ENCODE measurements around the gene HMGCLL1. TPM values are rescaled to one million over a fixed set of nuclear protein-coding genes. Genes with fewer than 3 reads are reported as not detected.

HMGCLL1 gene
- total RNA-seq, result not detected

- no peak for ATAC-seq (ENCODE audit: insufficient number of reproducible peaks, low FRiP score, low read depth)
- peaks cover 0 to 6% of the 10 kb centered on the region in 2 donors for H3K4me1 ChIP-seq (ENCODE audit: control insufficient read depth in 1 of 2, low read depth in 2 of 2)
- H3K27ac ChIP-seq, result no peak within 1 kb of the TSS
- H3K4me3 ChIP-seq, result peak within 1 kb of the TSS; percentile 32
- H3K27me3 ChIP-seq (replicated peaks; ENCODE audit: insufficient read depth), result no peaks in the 10 kb centered on the region
- H3K9me3 ChIP-seq, result peaks cover 1% of the 10 kb centered on the region
- TF ChIP-seq CTCF (IDR thresholded peaks at IDR 0.05), result no peak
- H3K36me3 ChIP-seq, result no peaks in the 10 kb centered on the region
- DNase-seq (ENCODE audit: low spot score), result no peak
These were observed at the start of gene HMGCLL1 for GRCh38 chr6:55578537-55579363. TSS of gene HMGCLL1 (minus strand) at chr6:55579192. CDS start at chr6:55579055, 137 bp downstream.

GRCh38 chr6:55621993-55622392 is 43.0 kb upstream of the HMGCLL1 start:
- no peaks in the 10 kb centered on the region for H3K4me1 ChIP-seq (ENCODE audit: control insufficient read depth in 1 of 2, low read depth in 2 of 2)
- H3K36me3 ChIP-seq, result no peaks in the 10 kb centered on the region
- no peaks in the 10 kb centered on the region for H3K27me3 ChIP-seq (replicated peaks; ENCODE audit: insufficient read depth)
- no peak overlapping the region for H3K4me3 ChIP-seq
- H3K27ac ChIP-seq, result no peak overlapping the region
- TF ChIP-seq CTCF (IDR thresholded peaks at IDR 0.05), result no peak
- no peak for ATAC-seq (ENCODE audit: insufficient number of reproducible peaks, low FRiP score, low read depth)
- no peaks in the 10 kb centered on the region for H3K9me3 ChIP-seq
- no peak for DNase-seq (ENCODE audit: low spot score)

GRCh38 chr6:55621244-55621643 is 42.3 kb upstream of the HMGCLL1 start:
- no peak for TF ChIP-seq CTCF (IDR thresholded peaks at IDR 0.05)
- no peak for DNase-seq (ENCODE audit: low spot score)
- Histone ChIP-seq H3K27me3 (replicated peaks; ENCODE audit: insufficient read depth) (no peaks in the 10 kb centered on the region), H3K4me1 (ENCODE audit: control insufficient read depth in 1 of 2, low read depth in 2 of 2) (no peaks in the 10 kb centered on the region), H3K36me3 (no peaks in the 10 kb centered on the region), H3K4me3 (no peak overlapping the region), H3K27ac (no peak overlapping the region), H3K9me3 (no peaks in the 10 kb centered on the region)
- no peak for ATAC-seq (ENCODE audit: insufficient number of reproducible peaks, low FRiP score, low read depth)

- Histone ChIP-seq H3K4me3 (no peak overlapping the region), H3K27ac (no peak overlapping the region), H3K9me3 (peaks cover 3% of the 10 kb centered on the region), H3K36me3 (no peaks in the 10 kb centered on the region), H3K4me1 (ENCODE audit: control insufficient read depth in 1 of 2, low read depth in 2 of 2) (no peaks in the 10 kb centered on the region), H3K27me3 (replicated peaks; ENCODE audit: insufficient read depth) (no peaks in the 10 kb centered on the region)
- no peak for DNase-seq (ENCODE audit: low spot score)
- TF ChIP-seq CTCF (IDR thresholded peaks at IDR 0.05), result no peak
- ATAC-seq (ENCODE audit: insufficient number of reproducible peaks, low FRiP score, low read depth), result no peak
These were observed 38.3 kb upstream of the HMGCLL1 start for GRCh38 chr6:55617272-55617671.

- no peaks in the 10 kb centered on the region for H3K27me3 ChIP-seq (replicated peaks; ENCODE audit: insufficient read depth)
- no peak for TF ChIP-seq CTCF (IDR thresholded peaks at IDR 0.05)
- H3K27ac ChIP-seq, result no peak overlapping the region
- no peak overlapping the region for H3K4me3 ChIP-seq
- no peaks in the 10 kb centered on the region for H3K4me1 ChIP-seq (ENCODE audit: control insufficient read depth in 1 of 2, low read depth in 2 of 2)
- no peak for DNase-seq (ENCODE audit: low spot score)
- no peak for ATAC-seq (ENCODE audit: insufficient number of reproducible peaks, low FRiP score, low read depth)
- no peaks in the 10 kb centered on the region for H3K9me3 ChIP-seq
- no peaks in the 10 kb centered on the region for H3K36me3 ChIP-seq
These were observed 25.0 kb upstream of the HMGCLL1 start for GRCh38 chr6:55604021-55604420.

Measured in thoracic aorta (tissue), 2 donors.